Esophagus muscularis mucosa (tissue), 4 donors: ENCODE data around the gene AUTS2. TPM values are rescaled to one million over a fixed set of nuclear protein-coding genes. Genes with fewer than 3 reads are reported as not detected.

Experiments
- DNase-seq: peaks from one replicate; pipeline ENCODE4 v3.0.0-alpha.2; 2017; ENCODE audit errors: extremely low spot score
- H3K27ac ChIP-seq, 4 donors: fragments of 200-600 bp; sonication (generic); replicated peaks in 1 of 4; 1 replicate in 3 of 4; 2 replicates in 1 of 4; pipeline ENCODE4 v1.5.1; 2016 to 2019; ENCODE audit warnings: mild to moderate bottlenecking in 1 of 4
- H3K27me3 ChIP-seq, 4 donors: fragments of 200-600 bp; sonication (generic); one replicate each; pipeline versions ENCODE4 v1.5.1 to v1.6.0; 2016 to 2019
- H3K36me3 ChIP-seq, 4 donors: fragments of 200-600 bp; sonication (generic); one replicate each; pipeline ENCODE4 v1.5.1; 2016 to 2019
- H3K4me1 ChIP-seq, 4 donors: fragments of 200-600 bp; sonication (generic); one replicate each; pipeline ENCODE4 v1.5.1; 2016 to 2019
- H3K4me3 ChIP-seq, 4 donors: fragments of 200-600 bp; sonication (generic); 1 replicate in 2 of 4; 2 replicates in 2 of 4; pipeline ENCODE4 v1.5.1; 2016 to 2019; ENCODE audit warnings: mild to moderate bottlenecking in 4 of 4, moderate library complexity in 1 of 4
- H3K9me3 ChIP-seq, 4 donors: fragments of 200-600 bp; sonication (generic); 1 replicate in 3 of 4; 2 replicates in 1 of 4; pipeline ENCODE4 v1.5.1; 2016 to 2019
- EP300 ChIP-seq: sonication (generic); formaldehyde crosslinking; IDR thresholded peaks from one replicate; pipeline ENCODE4 v1.6.1; 2017; ENCODE audit warnings: antibody characterized with exemption
- POLR2A ChIP-seq: fragments of 450-650 bp; IDR thresholded peaks from one replicate; pipeline ENCODE4 v1.6.1; 2017; ENCODE audit warnings: antibody characterized with exemption, moderate library complexity, mild to moderate bottlenecking, low read depth
- POLR2AphosphoS5 ChIP-seq, 2 donors: sonication (generic); formaldehyde crosslinking; IDR thresholded peaks; one replicate each; pipeline ENCODE4 v1.6.1; 2017; ENCODE audit warnings: antibody characterized with exemption in 2 of 2
- whole genome bisulfite sequencing: methylation state at CpG from one replicate; pipeline ENCODE4 v1.1.5; 2018; 5-methylcytosine and 5-hydroxymethylcytosine counted together
- intact Hi-C: fragments of 100-400 bp; cut with DNase I; formaldehyde crosslinking; loops from one replicate; pipeline ENCODE4 v1.15.1; 2023
- total RNA-seq, 4 donors: library from RNA; depleted of rRNA; stranded (reverse); fragments of >200 nt; gene quantifications; one replicate each; pipeline versions ENCODE4 v1.1.0 to v1.2.1, GENCODE V29; 2016
- TF ChIP-seq, protein P1 (sequence below), 3 experiments: fragments of 200-600 bp in 2 of 3; fragments of 450-650 bp in 1 of 3; sonication (generic) in 2 of 3; IDR thresholded peaks; one replicate each; pipeline ENCODE4 v1.5.1; 2017 to 2019; ENCODE audit warnings: antibody characterized with exemption in 3 of 3, mild to moderate bottlenecking in 2 of 3, moderate library complexity in 1 of 3

The AUTS2 gene
- total RNA-seq, 4 donors from 2014 or later, result 18.5 to 44.9 (median 34.2) TPM

DNA sequence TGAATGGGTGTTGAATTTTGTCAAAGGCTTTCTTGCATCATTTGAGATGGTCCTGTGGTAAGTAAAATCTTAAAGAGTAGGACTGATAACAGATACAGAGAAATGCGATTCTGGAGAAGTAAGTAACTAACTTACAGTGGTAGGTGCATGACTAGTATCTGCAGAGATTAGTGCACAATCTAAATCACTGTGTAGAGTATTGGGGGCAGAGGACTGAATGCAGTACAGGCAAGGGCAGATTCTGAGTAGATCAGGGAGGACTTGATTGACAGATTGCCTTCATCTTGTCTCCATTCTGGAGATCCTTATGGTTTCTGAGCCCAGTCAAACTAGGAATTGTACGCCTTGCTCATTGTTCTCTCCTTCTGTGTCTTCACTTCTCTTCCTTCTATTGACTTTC lies 736.0 kb downstream of the AUTS2 start:
- Histone ChIP-seq H3K4me1 (no peaks in the 10 kb centered on the region), H3K36me3 (no peaks in the 10 kb centered on the region), H3K27me3 (no peaks in the 10 kb centered on the region), H3K27ac (no peak overlapping the region), H3K4me3 (no peak overlapping the region), H3K9me3 (no peaks in the 10 kb centered on the region)
- WGBS, result 98% methylated on average over 2 of the region's 2 CpGs
- DNase-seq, result no peak
- intact Hi-C loops, result no loop called here
- no peak for TF ChIP-seq EP300
- TF ChIP-seq, protein P1, sequence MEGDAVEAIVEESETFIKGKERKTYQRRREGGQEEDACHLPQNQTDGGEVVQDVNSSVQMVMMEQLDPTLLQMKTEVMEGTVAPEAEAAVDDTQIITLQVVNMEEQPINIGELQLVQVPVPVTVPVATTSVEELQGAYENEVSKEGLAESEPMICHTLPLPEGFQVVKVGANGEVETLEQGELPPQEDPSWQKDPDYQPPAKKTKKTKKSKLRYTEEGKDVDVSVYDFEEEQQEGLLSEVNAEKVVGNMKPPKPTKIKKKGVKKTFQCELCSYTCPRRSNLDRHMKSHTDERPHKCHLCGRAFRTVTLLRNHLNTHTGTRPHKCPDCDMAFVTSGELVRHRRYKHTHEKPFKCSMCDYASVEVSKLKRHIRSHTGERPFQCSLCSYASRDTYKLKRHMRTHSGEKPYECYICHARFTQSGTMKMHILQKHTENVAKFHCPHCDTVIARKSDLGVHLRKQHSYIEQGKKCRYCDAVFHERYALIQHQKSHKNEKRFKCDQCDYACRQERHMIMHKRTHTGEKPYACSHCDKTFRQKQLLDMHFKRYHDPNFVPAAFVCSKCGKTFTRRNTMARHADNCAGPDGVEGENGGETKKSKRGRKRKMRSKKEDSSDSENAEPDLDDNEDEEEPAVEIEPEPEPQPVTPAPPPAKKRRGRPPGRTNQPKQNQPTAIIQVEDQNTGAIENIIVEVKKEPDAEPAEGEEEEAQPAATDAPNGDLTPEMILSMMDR (IDR thresholded peaks at IDR 0.05), result no peak
- TF ChIP-seq POLR2A, result no peak
- TF ChIP-seq POLR2AphosphoS5 (IDR thresholded peaks at IDR 0.05), result no peak

DNA sequence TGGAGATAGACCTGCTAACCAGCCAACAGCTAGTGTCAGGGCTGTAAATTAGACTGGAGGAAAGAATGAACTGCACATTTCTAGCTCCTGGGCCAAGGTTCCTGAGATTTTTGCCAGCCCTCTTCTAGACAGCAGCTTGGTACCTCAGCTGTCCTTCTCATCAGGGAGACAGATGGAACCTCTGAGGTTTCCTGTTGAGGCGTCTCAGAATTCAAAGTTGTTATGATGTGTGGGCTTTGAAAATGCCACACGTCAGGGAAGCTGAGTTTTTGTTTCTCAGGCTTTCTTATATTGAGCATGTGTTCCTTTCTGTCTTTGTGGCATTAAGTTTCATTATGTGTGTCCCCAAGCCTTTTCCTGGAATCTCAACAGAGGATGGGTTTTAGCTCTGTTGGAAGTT lies 736.6 kb downstream of the AUTS2 start:
- WGBS, result 96% methylated on average over 2 of the region's 2 CpGs
- TF ChIP-seq POLR2AphosphoS5 (IDR thresholded peaks at IDR 0.05), result no peak
- TF ChIP-seq EP300, result no peak
- TF ChIP-seq POLR2A, result no peak
- TF ChIP-seq, protein P1 (IDR thresholded peaks at IDR 0.05), result no peak
- DNase-seq, result no peak
- Histone ChIP-seq H3K27ac (no peak overlapping the region), H3K4me3 (no peak overlapping the region), H3K36me3 (no peaks in the 10 kb centered on the region), H3K4me1 (no peaks in the 10 kb centered on the region), H3K27me3 (no peaks in the 10 kb centered on the region), H3K9me3 (no peaks in the 10 kb centered on the region)
- intact Hi-C loops, result no loop called here

DNA sequence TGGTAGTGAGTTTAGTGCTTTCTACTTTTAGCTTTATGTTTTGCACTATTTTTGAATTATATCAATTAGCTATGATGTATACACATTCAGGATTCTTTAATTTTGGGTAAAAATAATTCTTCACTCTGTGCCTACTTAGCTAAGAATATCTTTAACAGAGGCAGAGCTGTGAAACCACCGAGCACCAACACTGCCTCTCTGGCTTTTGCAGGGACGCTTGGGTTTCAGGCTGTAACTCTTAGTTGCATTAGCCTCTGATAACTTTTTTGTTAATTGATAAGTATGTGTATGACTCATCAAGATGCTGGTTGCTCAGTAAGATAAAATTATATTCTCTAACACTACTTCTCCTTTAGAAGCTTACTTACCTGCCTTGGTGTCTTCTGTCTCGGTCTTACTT lies 738.3 kb downstream of the AUTS2 start:
- Histone ChIP-seq H3K4me1 (peaks cover 0 to 4% (median 0%) of the 10 kb centered on the region in 4 donors), H3K27me3 (no peaks in the 10 kb centered on the region), H3K4me3 (no peak overlapping the region), H3K27ac (no peak overlapping the region), H3K9me3 (no peaks in the 10 kb centered on the region), H3K36me3 (no peaks in the 10 kb centered on the region)
- DNase-seq, result no peak
- TF ChIP-seq, protein P1 (IDR thresholded peaks at IDR 0.05), result no peak
- TF ChIP-seq POLR2AphosphoS5 (IDR thresholded peaks at IDR 0.05) (no peak), EP300 (no peak), POLR2A (no peak)
- intact Hi-C loops, result no loop called here
- WGBS, result 97% methylated on average over 3 of the region's 3 CpGs

DNA sequence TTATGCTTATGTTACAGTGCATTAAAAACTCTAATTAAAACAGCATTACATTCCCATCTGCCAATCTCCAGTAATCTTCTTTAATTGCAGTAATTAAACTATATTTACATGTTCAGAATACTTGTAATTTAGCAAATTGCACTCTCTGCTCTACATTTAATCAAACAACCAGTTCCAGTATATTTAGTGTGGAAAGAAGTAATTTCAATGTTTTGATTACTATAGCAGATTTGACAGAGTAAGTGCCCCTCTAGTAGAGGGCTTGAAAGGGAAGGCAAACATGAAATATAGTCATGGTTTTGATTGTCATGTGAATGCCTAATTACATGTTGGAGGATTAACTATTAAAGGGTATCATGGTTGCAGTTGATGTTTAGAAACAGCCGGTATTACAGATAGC lies 739.7 kb downstream of the AUTS2 start:
- Histone ChIP-seq H3K27me3 (no peaks in the 10 kb centered on the region), H3K9me3 (no peaks in the 10 kb centered on the region), H3K4me3 (no peak overlapping the region), H3K27ac (no peak overlapping the region), H3K36me3 (no peaks in the 10 kb centered on the region), H3K4me1 (peaks cover 0 to 14% (median 5%) of the 10 kb centered on the region in 4 donors)
- WGBS, result 96% methylated on average over 1 of the region's 1 CpG
- TF ChIP-seq POLR2A (no peak), POLR2AphosphoS5 (IDR thresholded peaks at IDR 0.05) (no peak)
- DNase-seq, result no peak
- intact Hi-C loops, result no loop called here

DNA sequence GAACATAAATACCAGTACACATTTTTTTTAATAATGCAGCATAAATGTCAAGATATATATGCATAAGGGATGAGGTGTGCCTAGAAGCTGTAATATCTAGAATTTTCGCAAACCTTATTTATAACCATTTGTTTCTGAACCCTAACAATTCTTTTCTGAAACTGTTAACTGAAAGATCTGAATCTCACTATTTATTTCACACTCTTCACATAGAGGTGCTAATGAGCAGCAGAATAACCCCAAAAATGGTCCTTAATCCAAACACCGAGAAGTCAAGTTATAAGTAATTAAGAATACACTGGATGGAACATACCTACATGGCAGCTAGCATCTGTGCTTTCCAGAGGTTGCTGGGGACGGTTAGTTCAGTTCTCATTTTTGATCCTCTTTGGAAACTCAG lies 742.0 kb downstream of the AUTS2 start:
- H3K36me3 ChIP-seq, result no peaks in the 10 kb centered on the region
- H3K4me1 ChIP-seq, result peaks cover 0 to 15% (median 5%) of the 10 kb centered on the region in 4 donors
- 93% methylated on average over 3 of the region's 3 CpGs for WGBS
- H3K27ac ChIP-seq, result no peak overlapping the region
- no peaks in the 10 kb centered on the region for H3K27me3 ChIP-seq
- no peaks in the 10 kb centered on the region for H3K9me3 ChIP-seq
- intact Hi-C loops, result no loop called here
- no peak for DNase-seq
- no peak overlapping the region for H3K4me3 ChIP-seq
- TF ChIP-seq, protein P1 (IDR thresholded peaks at IDR 0.05), result no peak
- TF ChIP-seq EP300 (no peak), POLR2AphosphoS5 (IDR thresholded peaks at IDR 0.05) (no peak), POLR2A (no peak)
